ENCODE data around the gene CBARP. TPM values are rescaled to one million over a fixed set of nuclear protein-coding genes. Genes with fewer than 3 reads are reported as not detected.
A peak's percentile ranks its signal among the peaks of the same experiment; 100 is the strongest.

Gene CBARP
- total and polyA plus RNA-seq, 2 donors from 2014 or later, result 1.0 to 1.1 TPM

- TF ChIP-seq CTCF (IDR thresholded peaks at IDR 0.05; ENCODE audit: borderline replicate concordance, extremely low read depth, insufficient read depth), result no peak
- intact Hi-C loops (cut with DNase I), result no loop called here
- no peak overlapping the region for H3K27ac ChIP-seq (ENCODE audit: low read depth in 2 of 2, low read length in 2 of 2)
- no peaks in the 10 kb centered on the region for H3K4me1 ChIP-seq (ENCODE audit: control insufficient read depth in 2 of 3, insufficient read depth in 2 of 3, low read depth in 1 of 3, low read length in 3 of 3)
- H3K9me3 ChIP-seq (ENCODE audit: control insufficient read depth in 2 of 3, insufficient read depth in 1 of 3, low read length in 3 of 3), result no peaks in the 10 kb centered on the region
- peaks cover 0 to 6% (median 0%) of the 10 kb centered on the region in 3 donors for H3K36me3 ChIP-seq (ENCODE audit: control insufficient read depth in 2 of 3, insufficient read depth in 3 of 3, low read length in 3 of 3)
- FAIRE-seq, result no peak
- DNase-seq, result peak in 1 of 5 donors; percentile 73
- no peaks in the 10 kb centered on the region for H3K27me3 ChIP-seq (ENCODE audit: control insufficient read depth, insufficient read depth, low read length)
- no peak overlapping the region for H3K4me3 ChIP-seq (ENCODE audit: low read length in 3 of 3)
- H3K9ac ChIP-seq (ENCODE audit: low read length in 3 of 3), result no peak overlapping the region
Observed at GRCh38 chr19:1283917-1284292, 46.1 kb upstream of the CBARP start.

GRCh38 chr19:1283207-1283916 is 45.6 kb upstream of the CBARP start:
- no peaks in the 10 kb centered on the region for H3K4me1 ChIP-seq (ENCODE audit: control insufficient read depth in 2 of 3, insufficient read depth in 2 of 3, low read depth in 1 of 3, low read length in 3 of 3)
- TF ChIP-seq CTCF (IDR thresholded peaks at IDR 0.05; ENCODE audit: borderline replicate concordance, extremely low read depth, insufficient read depth), result no peak
- H3K36me3 ChIP-seq (ENCODE audit: control insufficient read depth in 2 of 3, insufficient read depth in 3 of 3, low read length in 3 of 3), result peaks cover 0 to 8% (median 0%) of the 10 kb centered on the region in 3 donors
- DNase-seq (peak in 1 of 5 donors; percentile 71), FAIRE-seq (no peak)
- no peaks in the 10 kb centered on the region for H3K9me3 ChIP-seq (ENCODE audit: control insufficient read depth in 2 of 3, insufficient read depth in 1 of 3, low read length in 3 of 3)
- no peak overlapping the region for H3K27ac ChIP-seq (ENCODE audit: low read depth in 2 of 2, low read length in 2 of 2)
- H3K9ac ChIP-seq (ENCODE audit: low read length in 3 of 3), result no peak overlapping the region
- H3K27me3 ChIP-seq (ENCODE audit: control insufficient read depth, insufficient read depth, low read length), result no peaks in the 10 kb centered on the region
- intact Hi-C loops (cut with DNase I), result no loop called here
- H3K4me3 ChIP-seq (ENCODE audit: low read length in 3 of 3), result no peak overlapping the region

- no peak overlapping the region for H3K9ac ChIP-seq (ENCODE audit: low read length in 3 of 3)
- no peak for FAIRE-seq
- TF ChIP-seq CTCF (IDR thresholded peaks at IDR 0.05; ENCODE audit: borderline replicate concordance, extremely low read depth, insufficient read depth), result no peak
Observed at GRCh38 chr19:1282588-1283206, 44.9 kb upstream of the CBARP start.

More at GRCh38 chr19:1282588-1283206, 44.9 kb upstream of the CBARP start:
- Histone ChIP-seq H3K36me3 (ENCODE audit: control insufficient read depth in 2 of 3, insufficient read depth in 3 of 3, low read length in 3 of 3) (peaks cover 0 to 8% (median 0%) of the 10 kb centered on the region in 3 donors), H3K4me3 (ENCODE audit: low read length in 3 of 3) (no peak overlapping the region), H3K27me3 (ENCODE audit: control insufficient read depth, insufficient read depth, low read length) (no peaks in the 10 kb centered on the region), H3K9me3 (ENCODE audit: control insufficient read depth in 2 of 3, insufficient read depth in 1 of 3, low read length in 3 of 3) (no peaks in the 10 kb centered on the region), H3K27ac (ENCODE audit: low read depth in 2 of 2, low read length in 2 of 2) (no peak overlapping the region), H3K4me1 (ENCODE audit: control insufficient read depth in 2 of 3, insufficient read depth in 2 of 3, low read depth in 1 of 3, low read length in 3 of 3) (no peaks in the 10 kb centered on the region)
- peak in 1 of 5 donors; percentile 62 for DNase-seq
- intact Hi-C loops (cut with DNase I), result no loop called here

Measured in kidney (tissue), 14 donors.